Urothelium cell line (cell line): ENCODE measurements around the gene CELF2.
A peak's percentile ranks its signal among the peaks of the same experiment; 100 is the strongest.

ENCODE experiments used
- DNase-seq: peaks from one replicate; pipeline ENCODE4 v3.0.0; 2011; ENCODE audit warnings: low spot score, mixed read lengths
- FAIRE-seq: peaks from 2 replicates; lab custom pipeline; 2011; peaks lifted over from hg19 to GRCh38; lab: Jason Lieb, UNC

Gene CELF2

DNA sequence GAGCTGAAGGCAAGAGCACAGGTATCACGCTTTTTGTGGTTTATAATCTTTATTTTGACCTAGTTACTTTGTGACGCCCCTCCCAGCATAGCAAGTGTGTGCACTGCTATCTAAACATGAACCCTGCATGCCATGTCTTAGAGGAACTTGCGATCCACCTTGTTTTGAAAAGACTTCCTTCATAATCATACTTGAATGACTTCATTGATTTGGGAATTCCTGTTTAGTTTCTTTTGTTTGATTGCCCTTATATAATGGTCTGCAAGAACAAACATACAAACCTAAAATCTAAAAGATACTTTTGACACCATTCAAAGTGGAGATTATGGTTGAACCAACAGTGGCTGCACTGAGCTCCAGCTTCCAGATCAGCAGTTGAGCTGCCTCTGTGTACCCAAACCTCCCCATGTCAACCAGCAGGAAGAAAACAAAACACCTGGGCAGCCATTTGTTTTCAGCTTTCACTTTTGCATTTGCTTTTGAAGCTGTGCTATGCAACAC, 132.6 kb downstream of the CELF2 start:
- no peak for DNase-seq
- FAIRE-seq: no peak

DNA sequence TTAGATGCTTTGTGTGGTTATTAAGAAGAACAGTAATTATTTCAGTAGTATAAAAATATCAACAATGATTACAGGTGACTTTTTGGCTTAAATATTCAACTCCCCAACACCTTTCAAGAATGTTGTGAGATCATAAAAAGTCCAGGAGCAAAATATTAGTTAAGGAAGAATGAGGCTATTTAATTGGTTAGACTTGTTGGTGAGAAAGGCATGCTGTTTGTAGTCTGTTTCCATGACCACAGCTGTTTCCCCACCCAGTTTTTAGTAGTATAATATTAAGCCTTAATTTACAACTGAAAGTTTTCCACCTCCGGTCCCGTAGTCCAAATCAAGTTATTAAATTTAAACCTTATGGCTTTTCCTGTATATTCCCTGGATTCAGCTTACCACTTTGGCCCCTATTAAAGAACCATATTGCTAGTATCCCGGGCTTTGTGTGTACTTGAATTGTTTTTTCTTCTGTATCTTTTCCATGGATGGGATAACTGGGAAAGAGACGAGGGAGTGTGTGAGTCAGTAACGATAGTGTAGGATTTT, 133.3 kb downstream of the CELF2 start:
- FAIRE-seq (no peak), DNase-seq (no peak)

DNA sequence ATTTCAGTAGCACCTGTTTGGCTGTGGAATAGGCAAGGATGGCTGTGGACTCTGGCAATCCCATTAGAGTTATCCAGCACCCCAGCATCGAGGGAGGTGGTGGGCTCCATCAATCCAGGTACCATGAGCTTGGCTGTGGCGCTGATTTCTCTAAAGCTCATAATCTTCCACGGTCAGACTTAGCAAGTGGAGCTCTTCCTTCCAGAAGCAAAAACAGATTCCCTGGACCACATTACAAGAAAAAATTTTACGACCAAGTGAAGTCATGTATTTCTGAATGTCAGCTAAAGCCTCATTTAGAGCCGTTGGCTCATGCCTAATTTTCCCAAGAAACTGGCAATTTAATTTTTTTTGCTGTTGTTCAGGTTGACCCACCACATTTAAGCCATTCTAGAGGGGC, 135.1 kb downstream of the CELF2 start:
- DNase-seq (no peak), FAIRE-seq (no peak)

DNA sequence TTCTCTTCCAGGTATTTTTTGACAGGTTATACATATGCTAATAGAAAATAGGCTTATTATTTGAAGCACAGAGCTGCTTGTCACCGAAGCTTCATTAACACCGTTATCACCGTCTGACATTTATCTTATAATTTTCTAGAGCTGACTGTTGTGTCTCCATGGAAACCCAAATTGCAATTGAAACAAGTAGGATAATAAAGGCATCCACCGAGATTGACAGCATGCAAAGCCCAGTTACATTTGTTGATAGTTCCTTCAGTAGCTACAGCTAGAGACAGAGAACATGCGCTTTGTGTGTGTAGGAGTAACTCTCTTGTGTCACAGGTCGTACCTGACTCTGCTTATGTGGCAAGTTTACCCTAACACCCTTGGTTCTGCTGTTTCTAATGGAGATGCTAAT, 135.6 kb downstream of the CELF2 start:
- DNase-seq (no peak), FAIRE-seq (no peak)

DNA sequence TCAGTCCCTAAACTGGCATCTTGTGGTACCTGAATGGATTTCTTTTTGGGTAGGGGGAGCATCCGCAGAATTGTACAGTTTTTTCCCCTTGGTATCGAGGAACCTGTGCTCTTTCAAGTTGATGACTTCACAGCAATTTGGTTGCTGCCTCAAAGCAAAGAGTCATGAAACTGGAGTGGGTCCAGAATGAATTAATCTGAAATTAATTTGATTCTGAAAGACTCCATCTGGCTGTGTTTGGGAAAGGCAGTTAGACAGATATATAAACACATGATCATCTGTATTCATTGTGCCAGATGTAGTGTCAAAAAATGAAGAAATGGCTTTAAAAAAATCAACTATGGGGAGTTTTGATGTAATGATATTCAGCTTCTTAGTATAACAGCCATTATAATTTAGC, 136.1 kb downstream of the CELF2 start:
- no peak for FAIRE-seq

DNA sequence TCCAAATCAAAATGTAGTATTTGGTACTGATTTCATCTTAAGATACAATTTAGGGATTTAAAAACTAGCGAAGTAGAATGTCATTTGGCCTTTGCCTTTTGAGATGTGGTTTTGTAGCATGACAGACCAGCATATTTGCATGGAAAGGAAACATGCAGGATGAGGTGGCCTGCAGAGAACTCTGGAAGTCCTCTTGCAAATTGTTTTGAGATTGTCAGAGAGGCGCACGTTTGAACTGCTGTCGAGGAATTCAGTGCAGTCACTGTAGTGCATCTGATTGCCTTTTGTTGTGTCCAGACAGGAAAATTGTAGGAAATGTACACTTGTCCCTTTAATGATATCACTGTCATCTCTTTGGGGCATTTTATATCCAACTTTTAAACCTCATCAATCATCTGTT, 136.7 kb downstream of the CELF2 start:
- no peak for FAIRE-seq
- DNase-seq: no peak

More for the DNA sequence above, 136.1 kb downstream of the CELF2 start:
- no peak for DNase-seq

DNA sequence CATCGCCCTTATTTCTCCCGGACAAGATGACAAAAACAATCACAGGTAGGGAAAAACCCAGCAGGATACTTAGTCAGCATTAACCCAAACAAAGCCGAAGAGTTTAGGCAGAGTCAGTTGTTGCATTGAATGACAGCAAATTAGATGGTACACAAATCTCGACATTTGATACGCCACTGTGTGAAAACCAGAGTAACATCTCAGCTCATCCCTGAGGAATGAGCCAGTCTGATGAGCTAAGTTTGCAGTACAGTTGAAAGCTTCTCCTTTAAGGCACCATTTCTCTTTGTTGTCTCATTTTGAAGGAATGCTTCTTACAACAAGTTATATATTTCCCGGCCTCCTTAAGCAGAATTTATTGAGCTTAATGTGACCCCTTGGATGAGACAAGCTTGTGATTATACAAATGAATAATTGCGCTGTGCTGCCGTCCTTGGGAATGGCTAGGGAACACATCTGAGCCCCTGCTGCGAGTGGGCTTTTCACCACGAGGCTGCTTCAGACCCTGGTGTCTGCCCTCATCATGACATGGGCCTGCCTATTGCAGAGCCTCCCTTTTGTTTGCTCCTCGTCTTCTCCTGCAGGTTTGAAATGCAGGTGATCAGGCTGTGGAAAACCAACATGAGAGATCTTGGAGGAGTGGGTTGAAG, 137.3 kb downstream of the CELF2 start:
- no peak for DNase-seq
- no peak for FAIRE-seq

DNA sequence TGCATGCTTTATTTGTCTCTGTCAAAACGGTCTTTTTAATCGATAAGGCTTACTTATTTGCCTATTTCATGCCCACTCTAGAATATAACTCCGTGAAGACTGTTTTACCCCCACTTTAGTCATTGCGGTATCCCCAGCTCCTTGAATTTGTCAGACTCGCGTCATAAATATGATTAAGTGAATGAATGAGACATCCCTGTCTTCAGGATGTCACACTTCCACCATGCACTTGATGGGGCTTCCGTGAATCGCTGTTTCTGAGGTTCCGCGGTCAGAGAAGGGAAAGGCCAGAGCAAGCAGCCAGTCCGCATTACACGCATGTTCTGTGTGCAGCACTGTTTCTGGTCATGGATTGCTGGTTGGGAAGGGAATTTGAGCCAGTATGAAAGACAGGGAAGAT, 138.8 kb downstream of the CELF2 start:
- DNase-seq (no peak), FAIRE-seq (no peak)

DNA sequence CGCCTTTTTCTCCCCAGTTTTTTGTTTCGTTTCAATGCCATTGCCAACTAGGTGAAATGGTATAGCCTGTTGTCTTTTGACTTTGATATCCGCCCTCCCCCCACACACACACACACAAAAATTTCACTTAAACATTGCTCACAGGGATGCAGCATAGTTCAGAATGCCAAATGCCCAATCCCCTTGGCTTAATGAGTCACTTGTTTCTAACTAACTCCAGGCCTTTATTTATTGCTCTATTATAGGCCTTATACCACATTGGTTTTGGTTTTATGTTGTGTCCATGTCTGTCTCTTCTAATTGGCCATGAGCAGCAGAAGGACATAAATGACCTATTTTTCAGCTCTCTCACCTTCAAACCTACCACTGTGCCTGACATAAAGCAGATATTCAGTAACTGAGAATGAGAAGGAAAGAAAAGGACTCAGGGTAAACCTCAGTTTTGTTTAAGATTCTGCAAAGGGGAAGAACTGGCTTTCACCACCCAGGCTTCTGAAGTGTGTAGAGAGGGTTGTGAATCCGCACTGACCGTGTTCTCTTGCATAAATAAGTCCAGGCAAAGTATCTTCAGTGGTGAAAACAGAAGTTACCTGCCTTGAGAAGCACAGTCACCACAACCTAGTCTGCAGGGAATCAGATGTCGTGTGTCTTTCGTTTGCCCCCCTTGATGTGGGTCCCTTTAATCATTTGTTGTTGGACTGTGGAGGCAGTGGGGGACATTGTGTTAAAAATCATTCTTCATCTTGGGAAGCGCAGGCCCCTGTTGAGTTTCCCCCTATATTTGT, 139.8 kb downstream of the CELF2 start:
- FAIRE-seq: no peak
- DNase-seq: no peak

DNA sequence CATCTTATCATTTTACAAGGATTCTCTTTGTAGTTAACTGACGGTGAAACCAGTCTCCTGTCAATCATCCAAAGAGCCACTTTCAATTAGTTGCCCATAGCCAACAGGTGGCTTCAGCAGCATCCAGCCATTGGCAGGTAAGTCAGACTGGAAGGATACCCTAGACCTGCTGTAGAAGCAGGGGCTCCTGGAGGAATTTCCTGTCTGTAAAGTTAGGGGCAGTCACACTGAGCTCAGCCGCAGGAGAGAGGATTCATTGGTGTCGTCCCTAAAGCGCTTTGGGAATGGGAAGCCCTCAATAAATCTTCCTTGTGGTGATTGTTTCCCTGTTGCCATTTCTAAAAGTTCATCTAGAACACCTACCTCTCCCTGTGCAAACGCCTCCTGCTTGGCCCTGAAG, 140.4 kb downstream of the CELF2 start:
- FAIRE-seq (no peak), DNase-seq (no peak)

DNA sequence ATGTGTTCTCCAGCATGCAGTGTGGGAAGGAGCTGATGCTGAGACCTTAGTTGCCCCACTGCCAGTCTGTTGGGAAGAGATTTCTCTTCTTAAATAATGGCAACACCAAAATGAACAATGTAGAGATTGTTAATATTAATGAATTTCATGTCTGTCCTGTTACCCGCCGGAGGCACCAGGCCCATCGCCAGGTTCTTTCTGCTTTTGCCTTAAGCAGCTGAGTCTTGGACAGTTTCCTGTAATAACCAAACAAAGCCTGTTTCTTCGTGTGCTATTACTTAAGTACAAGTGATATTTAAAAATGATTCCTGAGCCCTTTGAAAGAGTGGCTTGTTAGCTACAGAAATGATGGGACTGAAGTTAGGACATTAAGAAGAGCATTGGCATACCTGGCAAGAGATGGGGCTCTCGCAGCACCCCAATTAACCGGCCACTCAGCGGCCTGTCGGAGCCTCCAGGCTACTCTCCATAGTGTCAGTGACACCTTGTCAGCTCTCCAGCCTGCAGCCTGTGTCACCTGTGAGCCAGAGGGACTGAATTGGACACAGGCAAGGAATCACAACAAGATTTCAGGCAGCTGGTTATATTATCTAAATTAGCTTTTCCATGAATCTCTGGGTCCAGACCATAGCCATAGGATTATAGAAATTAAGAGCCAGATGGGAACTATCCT, 142.0 kb downstream of the CELF2 start:
- no peak for DNase-seq
- FAIRE-seq: no peak

DNA sequence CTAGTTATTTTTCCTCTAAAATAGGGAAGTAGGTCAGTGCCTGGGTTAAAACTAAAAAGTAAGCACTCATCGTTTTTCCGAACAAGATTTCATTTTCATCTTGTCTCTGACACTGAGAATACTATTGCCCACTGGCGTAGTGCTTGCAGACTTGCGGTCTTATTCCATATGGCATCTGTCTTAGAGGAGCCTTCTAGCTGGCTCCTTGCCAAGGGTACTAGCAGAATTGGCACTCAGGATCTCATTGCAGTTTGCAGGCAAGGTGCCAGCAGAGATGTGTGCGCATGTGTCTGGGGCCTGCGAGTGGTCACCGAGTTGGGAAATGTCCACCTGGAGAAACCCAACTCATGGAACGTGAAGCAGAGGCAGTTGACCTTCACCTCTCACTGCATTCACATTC, 143.4 kb downstream of the CELF2 start:
- DNase-seq (no peak), FAIRE-seq (no peak)

DNA sequence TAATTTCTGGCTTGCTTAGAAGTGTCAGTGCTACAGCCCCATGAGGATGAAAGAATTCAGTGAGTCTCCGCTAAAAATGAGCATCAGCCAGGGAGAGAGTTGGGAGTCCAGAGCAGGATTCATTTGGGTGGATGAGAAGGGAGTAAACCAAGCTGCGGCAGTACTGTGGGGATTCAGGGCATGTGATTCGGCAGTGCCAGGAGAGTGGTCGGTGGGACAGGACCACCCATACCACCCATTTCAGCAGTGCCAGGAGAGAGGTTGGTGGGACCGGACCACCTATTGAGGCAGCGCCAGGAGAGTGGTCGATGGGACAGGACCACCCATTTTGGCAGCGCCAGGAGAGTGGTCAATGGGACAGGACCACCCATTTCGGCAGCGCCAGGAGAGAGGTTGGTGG, 144.2 kb downstream of the CELF2 start:
- DNase-seq: no peak
- FAIRE-seq: no peak

DNA sequence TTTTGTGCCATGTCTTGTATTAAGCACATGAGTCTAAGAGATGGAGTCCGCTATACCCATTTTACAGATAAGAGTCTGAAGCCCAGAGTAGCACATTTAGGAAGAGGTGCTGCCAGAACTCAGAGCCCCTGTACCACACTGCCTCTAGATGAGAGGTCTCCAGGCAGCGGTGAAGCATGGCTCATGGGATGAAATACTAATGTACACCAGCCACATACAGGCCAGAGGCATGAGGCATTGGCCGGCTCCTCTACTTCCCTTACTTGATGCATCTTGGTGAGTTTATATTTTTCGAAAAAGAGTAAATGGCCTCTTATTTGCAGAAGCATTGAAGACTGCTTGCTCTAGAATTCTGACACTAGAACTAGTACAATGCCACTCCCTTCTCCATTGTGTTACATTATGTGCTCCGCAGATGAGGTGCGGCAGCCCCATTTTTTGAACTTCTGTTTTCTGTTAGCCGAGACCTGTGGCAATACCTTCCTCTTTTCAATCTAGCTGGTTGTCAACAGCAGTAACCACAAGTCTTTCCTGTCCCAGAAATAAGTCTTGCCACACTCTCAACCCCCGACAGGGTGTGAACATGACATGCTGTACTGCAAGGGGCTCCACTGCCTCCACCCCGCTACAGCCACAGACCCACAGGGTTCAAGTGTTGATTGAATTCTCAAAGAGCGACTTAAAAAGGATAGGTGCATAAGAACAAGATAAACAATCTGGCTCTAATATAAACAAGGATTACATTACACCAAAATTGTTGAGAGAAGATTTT, 145.3 kb downstream of the CELF2 start:
- DNase-seq (no peak), FAIRE-seq (no peak)

DNA sequence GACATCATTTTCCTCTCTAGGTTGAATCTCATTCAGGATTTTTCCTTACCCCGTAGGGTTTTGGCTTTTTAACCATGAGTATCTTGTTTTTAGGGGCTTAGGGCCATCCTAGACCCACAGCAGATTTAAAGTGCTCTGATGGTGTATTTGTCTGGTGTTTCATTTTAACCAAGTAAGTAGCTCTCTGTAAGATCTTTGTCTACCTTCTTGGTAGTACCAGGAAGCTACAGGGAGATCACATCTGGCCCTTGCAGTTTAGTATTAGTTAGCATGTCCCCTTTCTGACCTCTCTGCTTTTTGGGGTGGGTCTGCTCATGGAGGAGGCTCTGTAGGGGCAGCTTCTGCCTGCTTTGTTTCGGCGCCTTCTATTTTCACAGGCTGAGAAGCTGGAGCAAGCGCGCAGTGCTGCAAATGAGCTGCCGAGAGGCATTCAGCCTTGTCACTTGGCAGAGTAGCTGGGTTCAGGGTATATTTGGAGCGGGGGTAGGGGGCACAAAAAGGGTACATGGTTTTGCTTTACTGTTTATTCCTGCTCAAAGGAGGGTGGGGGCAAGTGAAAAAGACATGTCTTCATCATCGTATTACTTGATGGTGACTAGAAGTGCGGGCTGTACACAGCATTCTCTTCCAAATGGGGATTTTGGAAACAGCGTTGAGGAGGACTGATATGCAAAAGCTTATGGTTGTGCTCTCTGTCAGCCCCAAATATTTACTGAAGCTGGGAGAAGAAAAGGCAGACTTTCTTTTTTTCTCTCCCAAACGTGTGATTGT, 146.3 kb downstream of the CELF2 start:
- DNase-seq (no peak), FAIRE-seq (no peak)

DNA sequence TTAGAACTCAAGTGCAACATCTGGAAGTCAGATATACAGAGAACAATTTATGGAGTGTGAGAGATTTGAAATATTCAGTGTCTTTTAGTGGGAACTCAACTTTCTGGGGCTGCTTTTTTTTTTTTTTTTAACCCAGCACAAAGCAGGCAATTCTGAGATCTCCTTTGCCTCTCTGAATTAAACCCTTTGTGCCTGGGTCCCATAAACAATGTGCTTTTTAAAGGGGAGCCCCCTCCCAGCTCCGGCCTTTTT, 146.8 kb downstream of the CELF2 start:
- FAIRE-seq (no peak), DNase-seq (no peak)

DNA sequence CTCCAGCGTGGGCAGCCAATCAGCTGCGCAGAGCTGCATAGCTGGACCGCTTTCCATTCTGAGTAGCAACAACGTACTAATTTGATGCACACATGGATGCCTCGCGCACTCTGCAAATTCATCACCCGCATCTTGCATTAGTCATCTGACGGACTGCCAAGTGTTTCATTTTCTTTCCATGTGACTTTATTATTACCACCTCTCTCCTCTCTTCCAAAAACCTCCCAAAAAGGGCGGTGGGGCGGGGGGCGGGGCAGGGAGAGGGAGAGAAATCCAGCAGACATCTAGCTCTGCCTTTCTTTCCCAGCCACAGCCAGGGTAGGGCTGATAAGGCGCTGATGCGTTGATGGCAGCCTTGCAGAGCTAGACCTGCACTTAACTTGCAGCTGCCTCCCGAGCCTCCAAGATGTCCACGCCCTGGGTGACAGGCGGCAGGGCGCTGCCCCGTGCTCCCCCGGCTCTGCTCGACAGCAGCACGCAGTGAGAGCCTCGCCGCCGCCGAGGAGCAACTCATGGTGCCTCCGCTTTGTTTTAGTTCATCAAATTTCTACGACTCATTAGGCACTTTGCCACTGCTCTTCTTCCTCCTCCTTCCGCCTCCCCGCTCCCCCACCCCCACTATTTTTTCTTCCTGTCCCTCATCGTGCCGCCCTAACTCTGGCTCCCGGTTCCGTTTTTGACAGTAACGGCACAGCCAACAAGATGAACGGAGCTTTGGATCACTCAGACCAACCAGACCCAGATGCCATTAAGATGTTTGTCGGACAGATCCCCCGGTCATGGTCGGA, 147.3 kb downstream of the CELF2 start:
- peak; percentile 59 for DNase-seq
- peak; percentile 5 for FAIRE-seq

DNA sequence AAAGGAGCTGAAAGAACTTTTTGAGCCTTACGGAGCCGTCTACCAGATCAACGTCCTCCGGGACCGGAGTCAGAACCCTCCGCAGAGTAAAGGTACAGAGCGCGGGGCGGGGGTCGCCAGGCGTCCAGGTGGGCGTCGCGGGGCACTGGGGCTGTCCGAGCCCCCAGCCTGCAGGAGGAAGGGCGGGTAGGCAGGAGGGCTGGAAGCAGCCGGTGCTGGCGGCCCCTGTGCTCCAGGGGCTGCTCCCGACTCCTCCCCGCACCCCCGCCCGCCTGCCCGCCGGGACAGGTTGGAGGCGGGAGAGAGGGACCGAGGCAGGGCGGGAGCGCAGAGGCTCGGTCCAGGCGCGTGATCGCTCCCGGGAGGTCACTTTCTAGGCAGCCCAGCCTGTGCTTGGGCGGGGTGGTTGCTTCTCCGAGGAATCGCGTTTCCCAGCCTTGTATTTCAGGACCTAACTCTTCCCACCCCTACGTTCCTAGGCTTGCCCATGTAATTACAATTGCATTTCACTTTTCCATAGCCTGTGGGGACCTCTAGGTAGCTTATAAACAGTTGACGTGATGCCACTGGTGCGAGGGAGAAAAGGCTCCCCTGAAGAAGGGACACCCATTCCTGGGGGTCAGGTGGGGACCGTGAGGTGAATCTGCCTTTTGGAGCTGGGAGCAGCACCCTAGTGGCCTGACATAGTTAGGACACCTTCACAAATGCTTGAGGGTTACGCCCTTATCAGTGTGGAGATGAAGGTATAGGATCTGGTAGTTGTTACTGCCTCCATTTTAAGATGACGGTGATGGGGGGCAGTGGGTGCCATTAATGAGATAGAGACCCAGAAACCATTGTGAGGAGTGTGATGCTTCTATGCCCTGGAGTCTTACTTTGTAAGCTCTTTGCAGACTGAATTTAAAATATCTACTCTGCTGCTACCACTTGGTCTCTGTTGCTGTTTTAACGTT, 148.2 kb downstream of the CELF2 start:
- FAIRE-seq (no peak), DNase-seq (peak; percentile 66)

DNA sequence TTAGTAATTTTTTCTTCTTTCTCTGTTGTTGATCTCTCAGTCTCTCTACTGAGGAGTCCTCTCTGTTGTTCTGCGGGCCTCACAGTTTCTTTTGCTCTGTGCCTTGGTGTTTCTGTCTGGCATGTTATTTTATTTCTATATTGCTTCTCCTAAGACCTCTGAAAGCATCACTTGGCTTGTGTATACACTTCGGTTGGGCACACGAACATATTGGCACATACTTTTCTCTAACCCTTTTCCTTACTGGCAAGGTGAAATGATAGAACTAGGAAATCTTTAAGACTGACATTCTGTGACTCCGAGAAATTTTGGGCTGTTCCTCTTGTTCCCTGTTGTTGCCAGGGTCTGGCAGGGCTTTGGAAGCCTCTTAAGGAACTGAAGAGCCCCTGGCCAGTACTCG, 148.9 kb downstream of the CELF2 start:
- no peak for DNase-seq
- FAIRE-seq: no peak
